ENCODE data around the gene NOP56. TPM values are rescaled to one million over a fixed set of nuclear protein-coding genes. Genes with fewer than 3 reads are reported as not detected.

NOP56 gene
- total RNA-seq, 1 experiment from 2014 or later, result 497 TPM

DNA sequence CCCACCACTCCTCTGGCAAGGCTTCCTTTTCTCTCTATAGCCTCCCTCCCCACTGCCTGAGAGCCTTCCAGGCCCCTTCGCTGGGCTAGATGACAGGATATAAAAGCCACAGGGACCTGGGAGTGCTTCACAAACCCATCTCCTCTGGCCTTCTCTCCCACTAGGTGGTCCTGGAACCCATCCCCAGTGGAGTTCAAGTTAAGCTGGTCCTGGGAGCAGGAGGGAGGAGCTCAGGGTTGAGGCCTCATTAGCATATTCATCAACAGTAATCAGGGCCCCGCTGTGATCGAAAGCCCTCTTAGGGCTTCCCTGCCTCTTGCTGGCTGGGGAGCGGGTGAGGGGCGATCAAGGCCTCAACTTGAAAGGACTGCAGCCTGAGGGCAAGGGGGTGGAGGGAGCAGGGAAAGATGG, 49.2 kb downstream of the NOP56 start:
- no peak overlapping the region for H3K27ac Mint-ChIP-seq (ENCODE audit: unreplicated experiment)
- no peak for DNase-seq
- BruUV-seq (replicated peaks), result no TSS peak

DNA sequence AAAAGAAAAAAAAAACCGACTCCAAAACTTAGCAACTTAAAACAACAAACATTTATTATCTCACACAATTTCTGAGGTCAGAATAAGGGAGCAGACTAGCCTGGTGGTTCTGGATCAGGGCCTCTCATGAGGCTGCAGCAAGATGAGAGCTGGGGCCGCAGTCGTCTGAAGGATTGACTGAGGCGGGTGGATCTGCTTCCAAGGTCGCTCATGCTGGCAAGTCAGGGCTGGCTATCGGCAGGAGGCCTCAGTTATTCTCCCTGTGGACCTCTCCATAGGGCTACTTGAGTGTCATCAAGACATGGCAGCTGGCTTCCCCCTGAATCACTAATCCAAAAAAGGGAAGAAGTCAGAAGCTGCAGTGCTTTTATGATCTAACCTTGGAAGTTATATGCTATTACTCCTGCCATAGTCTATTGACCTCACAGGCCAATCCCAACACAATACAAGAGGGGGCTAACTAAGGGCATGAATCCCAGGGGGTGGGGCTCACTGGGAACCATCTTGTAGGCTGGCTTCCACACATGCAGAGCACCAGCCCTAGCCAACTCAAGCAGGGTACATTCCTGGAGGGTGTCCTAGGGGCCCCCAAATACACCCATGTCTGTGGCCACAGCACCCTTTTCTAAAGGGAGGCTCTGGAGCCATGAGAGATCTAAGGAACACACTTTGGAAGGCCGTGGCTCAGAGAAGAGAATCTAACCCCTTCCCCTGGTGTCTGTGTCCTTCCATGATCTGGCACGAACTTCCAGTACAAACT, 51.5 kb downstream of the NOP56 start:
- H3K4me3 Mint-ChIP-seq (ENCODE audit: unreplicated experiment), result no peak overlapping the region
- intact Hi-C loops (cut with micrococcal nuclease; ENCODE audit: unreplicated experiment), result no loop called here
- H3K36me3 Mint-ChIP-seq (ENCODE audit: insufficient read depth, unreplicated experiment), result peaks cover 7% of the 10 kb centered on the region
- H3K27me3 Mint-ChIP-seq (ENCODE audit: insufficient read depth, unreplicated experiment), result no peaks in the 10 kb centered on the region
- TF ChIP-seq CTCF (IDR thresholded peaks at IDR 0.05; ENCODE audit: insufficient read depth in 1 of 2, low read depth in 1 of 2, low read length in 1 of 2, severe bottlenecking in 1 of 2, unreplicated experiment in 1 of 2), result no peak
- no peak for DNase-seq
- Histone ChIP-seq H3K4me3 (ENCODE audit: low read depth, low read length) (no peak overlapping the region), H3K36me3 (ENCODE audit: control insufficient read depth, insufficient read depth, low read length) (no peaks in the 10 kb centered on the region), H3K4me1 (no peaks in the 10 kb centered on the region), H3K9me3 (no peaks in the 10 kb centered on the region), H3K27me3 (replicated peaks; ENCODE audit: control insufficient read depth, insufficient read depth, low read length) (no peaks in the 10 kb centered on the region)
- ChIA-PET CTCF (no interaction called here), POLR2A (no interaction called here)
- no peak overlapping the region for H3K27ac Mint-ChIP-seq (ENCODE audit: unreplicated experiment)
- no peaks in the 10 kb centered on the region for H3K9me3 Mint-ChIP-seq (ENCODE audit: unreplicated experiment)
- no TSS peak for BruUV-seq (replicated peaks)
- H3K4me1 Mint-ChIP-seq (ENCODE audit: low read depth, unreplicated experiment), result no peaks in the 10 kb centered on the region

More for the DNA sequence above, 49.2 kb downstream of the NOP56 start:
- Mint-ChIP-seq H3K27me3 (ENCODE audit: insufficient read depth, unreplicated experiment) (peaks cover 4% of the 10 kb centered on the region), H3K36me3 (ENCODE audit: insufficient read depth, unreplicated experiment) (no peaks in the 10 kb centered on the region), H3K4me3 (ENCODE audit: unreplicated experiment) (no peak overlapping the region), H3K9me3 (ENCODE audit: unreplicated experiment) (no peaks in the 10 kb centered on the region), H3K4me1 (ENCODE audit: low read depth, unreplicated experiment) (no peaks in the 10 kb centered on the region)
- no peak for TF ChIP-seq CTCF (IDR thresholded peaks at IDR 0.05; ENCODE audit: insufficient read depth in 1 of 2, low read depth in 1 of 2, low read length in 1 of 2, severe bottlenecking in 1 of 2, unreplicated experiment in 1 of 2)
- CTCF ChIA-PET, result no interaction called here
- intact Hi-C loops (cut with micrococcal nuclease; ENCODE audit: unreplicated experiment), result no loop called here
- H3K4me1 ChIP-seq, result no peaks in the 10 kb centered on the region
- no peaks in the 10 kb centered on the region for H3K27me3 ChIP-seq (replicated peaks; ENCODE audit: control insufficient read depth, insufficient read depth, low read length)
- no peak overlapping the region for H3K4me3 ChIP-seq (ENCODE audit: low read depth, low read length)
- POLR2A ChIA-PET, result no interaction called here
- H3K36me3 ChIP-seq (ENCODE audit: control insufficient read depth, insufficient read depth, low read length), result no peaks in the 10 kb centered on the region
- no peaks in the 10 kb centered on the region for H3K9me3 ChIP-seq

- ChIA-PET CTCF (no interaction called here), POLR2A (no interaction called here)
- Mint-ChIP-seq H3K4me3 (ENCODE audit: unreplicated experiment) (no peak overlapping the region), H3K9me3 (ENCODE audit: unreplicated experiment) (no peaks in the 10 kb centered on the region), H3K27ac (ENCODE audit: unreplicated experiment) (no peak overlapping the region), H3K4me1 (ENCODE audit: low read depth, unreplicated experiment) (no peaks in the 10 kb centered on the region), H3K27me3 (ENCODE audit: insufficient read depth, unreplicated experiment) (no peaks in the 10 kb centered on the region), H3K36me3 (ENCODE audit: insufficient read depth, unreplicated experiment) (peaks cover 7% of the 10 kb centered on the region)
- DNase-seq, result no peak
- TF ChIP-seq CTCF (IDR thresholded peaks at IDR 0.05; ENCODE audit: insufficient read depth in 1 of 2, low read depth in 1 of 2, low read length in 1 of 2, severe bottlenecking in 1 of 2, unreplicated experiment in 1 of 2), result no peak
- no peaks in the 10 kb centered on the region for H3K36me3 ChIP-seq (ENCODE audit: control insufficient read depth, insufficient read depth, low read length)
- no peaks in the 10 kb centered on the region for H3K4me1 ChIP-seq
- H3K4me3 ChIP-seq (ENCODE audit: low read depth, low read length), result no peak overlapping the region
- no peaks in the 10 kb centered on the region for H3K9me3 ChIP-seq
- no TSS peak for BruUV-seq (replicated peaks)
- no peaks in the 10 kb centered on the region for H3K27me3 ChIP-seq (replicated peaks; ENCODE audit: control insufficient read depth, insufficient read depth, low read length)
- intact Hi-C loops (cut with micrococcal nuclease; ENCODE audit: unreplicated experiment), result no loop called here
Observed at GRCh38 chr20:2705931-2706645, 53.7 kb downstream of the NOP56 start.

Measured in Caco-2 (cell line).